HG03571 (cell line): ENCODE data around the gene MS4A2.
"Not testable (repeated sequence)": the region's sequence is repeated elsewhere in the genome, so short reads cannot be mapped to it uniquely, and the experiment has no call there.

ENCODE experiments used
- ATAC-seq: cut with Tn5 transposase; IDR thresholded peaks from one replicate; pipeline ENCODE4 v1.9.1; 2021; ENCODE audit not compliant: unreplicated experiment

Gene MS4A2

DNA sequence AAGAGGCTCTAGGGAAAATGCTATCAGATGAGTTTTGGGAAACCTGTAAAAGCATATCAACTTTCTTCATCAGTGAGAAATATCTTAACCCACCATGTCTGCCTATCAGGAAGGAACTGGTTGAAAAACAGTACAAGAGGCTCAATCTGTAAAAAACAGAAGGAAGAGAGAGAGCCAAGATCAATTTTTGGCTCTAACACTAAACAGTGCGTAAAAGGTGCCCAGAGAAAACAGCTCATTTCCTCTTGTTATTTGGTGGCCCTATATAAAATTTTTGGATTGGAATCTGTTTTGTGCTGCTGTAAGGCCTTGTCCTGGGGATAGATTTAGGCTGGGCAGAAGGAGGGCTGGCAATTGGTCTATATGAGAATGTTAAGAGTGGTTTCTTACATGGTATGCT lies 12.1 kb downstream of the MS4A2 start:
- ATAC-seq = no peak

DNA sequence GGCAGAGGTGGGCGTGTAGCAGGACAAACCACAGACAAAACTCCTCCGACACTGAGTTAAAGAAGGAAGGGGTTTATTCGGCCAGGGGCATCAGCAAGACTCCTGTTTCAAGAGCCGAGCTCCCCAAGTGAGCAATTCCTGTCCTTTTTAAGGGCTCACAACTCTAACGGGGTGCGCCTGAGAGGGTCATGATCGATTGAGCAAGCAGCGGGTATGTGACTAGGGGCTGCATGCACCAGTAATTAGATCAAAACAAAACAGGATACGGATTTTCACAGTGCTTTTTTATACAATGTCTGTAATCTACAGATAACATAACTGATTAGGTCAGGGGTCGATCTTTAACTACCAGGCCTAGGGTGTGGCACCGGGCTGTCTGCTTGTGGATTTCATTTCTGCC lies 12.9 kb downstream of the MS4A2 start:
- ATAC-seq = not testable (repeated sequence)

DNA sequence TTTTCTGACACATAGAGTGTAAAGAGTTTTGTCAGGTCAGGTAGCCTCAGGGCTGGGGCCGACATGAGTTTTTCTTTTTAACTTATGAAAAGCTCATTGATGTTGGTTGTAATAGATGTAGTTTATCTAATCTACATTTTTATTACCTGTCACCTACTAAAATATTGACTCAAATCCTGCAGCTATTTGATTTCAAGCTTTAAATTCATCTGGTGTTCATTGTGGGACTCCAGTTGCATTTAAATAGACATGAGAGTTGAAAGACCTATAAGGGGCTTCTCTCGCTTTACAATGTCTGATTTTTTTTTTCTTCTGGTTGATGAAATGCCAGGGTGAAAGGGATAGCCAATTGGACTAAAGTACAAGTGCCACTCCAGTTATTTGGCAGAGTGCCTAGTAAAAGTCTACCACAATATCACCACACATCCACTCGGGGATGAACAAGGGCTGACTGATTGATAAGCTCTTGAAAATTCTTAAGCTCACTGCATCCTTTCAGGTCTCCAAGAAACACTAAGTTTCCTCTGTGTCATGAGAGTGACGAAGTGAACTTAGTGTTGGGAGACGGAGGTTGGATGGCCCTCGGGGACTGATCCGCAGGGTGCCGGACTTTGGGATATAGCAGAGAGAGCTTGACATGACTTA lies 16.1 kb downstream of the MS4A2 start:
- not testable (repeated sequence) for ATAC-seq

DNA sequence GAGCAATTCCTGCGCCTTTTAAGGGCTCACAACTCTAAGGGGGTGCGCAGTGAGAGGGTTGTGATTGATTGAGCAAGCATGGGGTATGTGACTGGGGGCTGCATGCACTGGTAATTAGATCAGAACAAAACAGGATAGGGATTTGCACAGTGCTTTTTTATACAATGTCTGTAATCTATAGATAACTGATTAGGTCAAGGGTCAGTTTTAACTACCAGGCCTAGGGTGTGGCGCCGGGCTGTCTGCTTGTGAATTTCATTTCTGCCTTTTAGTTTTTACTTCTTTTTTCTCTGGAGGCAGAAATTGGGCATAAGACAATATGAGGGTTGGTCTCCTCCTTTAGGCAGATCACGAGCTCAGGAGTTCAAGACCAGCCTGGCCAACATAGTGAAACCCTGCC lies 20.2 kb downstream of the MS4A2 start:
- not testable (repeated sequence) for ATAC-seq

DNA sequence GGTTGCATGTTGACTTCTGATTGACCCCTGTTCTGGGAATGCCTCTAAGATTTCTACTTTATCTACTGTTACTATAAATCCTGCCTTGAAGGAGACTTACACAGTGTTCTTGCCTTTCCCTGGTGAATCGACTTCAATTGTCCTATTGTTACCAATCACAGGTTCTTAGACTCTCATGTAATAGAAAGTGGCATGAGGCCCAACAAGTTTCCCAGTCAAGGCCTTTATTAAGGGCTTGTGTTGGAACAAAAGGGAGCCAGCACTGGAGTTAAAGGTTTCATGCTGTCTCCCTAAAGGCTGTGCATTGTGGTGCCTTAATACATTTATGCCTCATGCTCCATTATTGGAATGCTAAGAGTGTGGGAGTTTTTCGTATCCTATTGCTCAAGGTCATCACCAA lies 23.3 kb downstream of the MS4A2 start:
- ATAC-seq = no peak

DNA sequence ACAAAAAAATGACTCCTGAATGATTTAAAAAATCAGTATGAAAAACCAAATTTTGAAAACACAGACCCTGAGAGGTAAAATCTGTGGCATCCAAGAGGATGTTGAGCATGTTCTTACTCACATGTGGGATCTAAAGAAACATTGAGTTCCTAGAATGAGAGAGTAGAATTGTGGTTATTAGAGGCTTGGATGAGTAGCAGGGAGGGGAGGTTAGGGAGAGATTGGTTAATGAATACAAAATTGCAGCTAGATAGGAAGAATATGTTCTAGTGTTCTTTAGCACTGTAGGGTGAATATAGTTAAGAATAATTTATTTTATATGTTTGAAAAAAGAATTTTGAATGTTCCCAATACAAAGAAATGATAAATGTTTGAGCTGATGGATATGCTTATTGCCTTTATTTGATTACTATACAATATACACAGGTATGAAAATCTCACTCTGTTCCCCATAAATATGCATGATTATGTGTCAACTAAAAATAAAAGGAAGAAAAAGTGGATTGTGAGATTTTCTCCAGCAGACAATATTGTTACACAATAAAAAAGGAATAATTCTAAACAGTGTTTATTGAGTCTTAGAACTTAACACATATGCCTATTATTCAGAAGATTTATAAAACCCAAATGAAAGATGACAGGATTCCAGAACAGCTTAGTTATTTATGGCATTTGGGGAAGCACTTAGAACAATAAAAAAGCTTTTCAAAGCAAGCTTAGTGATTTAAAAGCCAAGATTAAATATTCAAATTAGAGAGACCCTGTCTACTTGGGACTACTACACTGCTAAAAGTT lies 28.7 kb downstream of the MS4A2 start:
- ATAC-seq = no peak

DNA sequence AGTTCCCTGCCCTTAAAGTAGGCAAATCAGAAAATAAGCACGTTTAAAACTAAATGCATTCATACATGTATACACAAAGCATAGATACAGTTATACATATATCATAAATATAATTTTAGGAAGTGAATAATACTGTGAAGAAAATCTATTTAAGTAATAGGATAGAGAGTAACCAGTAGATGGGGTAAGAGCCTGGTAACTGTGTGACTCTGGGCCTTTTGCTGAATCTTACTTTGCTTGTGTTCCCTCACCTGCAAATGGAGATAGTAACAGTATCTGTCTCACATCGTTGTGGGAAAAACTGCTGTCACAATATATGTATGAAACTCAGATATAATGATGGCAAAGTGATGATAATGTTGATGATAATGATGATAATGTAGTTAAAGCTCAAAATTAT lies 29.9 kb downstream of the MS4A2 start:
- ATAC-seq = no peak

DNA sequence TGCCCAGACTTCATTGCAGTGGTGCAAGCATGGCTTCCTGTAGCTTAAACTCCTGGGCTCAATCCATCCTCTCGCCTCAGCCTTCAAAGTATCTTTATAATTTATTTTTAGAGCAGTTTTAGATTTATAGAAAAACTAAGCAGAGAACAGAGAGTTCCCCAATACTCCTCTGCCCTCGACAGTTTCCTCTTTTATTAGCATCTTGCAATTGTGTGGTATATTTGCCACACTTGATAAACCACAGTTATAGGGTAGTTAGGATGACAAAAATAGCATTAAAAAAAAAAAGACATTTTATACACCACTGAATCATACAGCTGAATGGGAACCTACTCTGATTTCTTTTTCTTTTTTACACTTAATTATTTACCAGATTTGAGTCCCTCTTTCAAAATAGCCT lies 31.2 kb downstream of the MS4A2 start:
- no peak for ATAC-seq

DNA sequence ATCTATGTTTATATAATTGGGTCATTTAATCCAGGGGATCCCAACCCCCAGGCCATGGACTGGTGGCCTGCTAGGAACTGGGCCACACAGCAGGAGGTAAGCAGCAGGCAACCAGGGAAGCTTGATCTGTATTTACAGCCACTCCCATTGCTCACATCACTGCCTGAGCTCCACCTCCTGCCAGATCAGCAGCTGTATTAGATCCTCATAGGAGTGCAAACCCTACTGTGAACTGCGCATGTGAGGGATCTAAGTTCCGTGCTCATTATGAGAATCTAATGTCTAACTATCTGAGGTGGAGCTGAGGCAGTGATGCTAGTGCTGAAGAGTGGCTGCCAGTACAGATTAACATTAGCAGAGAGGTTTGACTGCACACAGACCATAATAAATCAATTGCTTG lies 32.8 kb downstream of the MS4A2 start:
- no peak for ATAC-seq

DNA sequence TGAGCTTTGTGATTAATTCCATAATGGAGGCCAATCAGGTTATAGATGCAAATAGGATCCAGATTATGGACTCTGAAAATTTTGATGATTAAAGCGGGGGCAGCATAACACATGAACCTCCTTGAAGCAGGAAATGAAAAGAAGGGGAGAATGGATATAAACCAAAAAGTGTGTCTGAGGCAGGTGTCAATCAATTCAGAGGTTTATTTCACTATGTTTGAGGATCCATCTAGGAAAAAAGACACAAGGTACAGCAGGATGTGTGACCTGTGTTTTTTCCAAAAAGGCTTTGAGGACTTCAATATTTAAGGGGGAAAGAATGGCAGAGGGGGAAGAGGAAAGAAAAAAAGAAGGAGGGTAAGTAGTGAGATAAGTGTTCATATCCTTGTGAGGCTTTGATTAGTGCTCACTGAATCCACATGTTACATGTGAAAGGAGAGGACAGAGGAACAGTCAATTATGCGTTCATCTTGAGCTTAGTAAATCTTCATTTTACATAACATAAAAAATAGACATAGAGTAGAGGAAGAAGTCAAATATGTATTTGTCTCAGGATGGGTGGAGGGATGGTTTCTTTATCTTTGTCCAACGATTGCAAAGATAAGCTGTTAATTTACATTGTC lies 34.1 kb downstream of the MS4A2 start:
- no peak for ATAC-seq

DNA sequence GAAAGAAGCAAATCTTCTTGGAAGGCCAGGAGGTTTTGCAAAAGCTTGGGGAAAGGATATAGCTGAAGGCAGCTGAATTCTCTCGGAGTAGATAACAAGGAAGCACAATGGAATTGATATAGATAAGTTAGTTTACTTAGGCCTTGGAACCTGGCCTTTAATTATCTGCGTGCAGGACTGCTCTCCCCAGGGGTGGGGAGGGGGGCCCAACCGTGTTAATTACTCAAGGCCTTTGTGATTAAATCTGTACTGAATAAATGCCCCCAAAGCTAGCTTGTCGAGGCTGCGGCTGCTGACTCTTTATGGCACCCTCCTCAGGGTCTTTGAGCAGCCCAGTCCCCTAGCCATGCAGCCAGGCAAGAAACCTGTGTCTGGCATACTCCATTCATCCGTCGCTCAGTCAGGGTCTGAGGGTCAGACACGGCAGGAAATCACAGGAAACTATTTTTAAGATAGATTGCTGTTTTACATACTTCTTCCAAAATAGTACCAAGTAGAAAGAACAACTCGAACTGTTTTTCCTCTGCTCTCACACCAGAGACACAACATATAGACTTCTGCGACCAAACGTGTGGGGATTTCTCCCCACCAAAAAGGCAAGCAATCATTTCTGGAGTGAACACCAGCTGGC lies 36.5 kb downstream of the MS4A2 start:
- no peak for ATAC-seq

DNA sequence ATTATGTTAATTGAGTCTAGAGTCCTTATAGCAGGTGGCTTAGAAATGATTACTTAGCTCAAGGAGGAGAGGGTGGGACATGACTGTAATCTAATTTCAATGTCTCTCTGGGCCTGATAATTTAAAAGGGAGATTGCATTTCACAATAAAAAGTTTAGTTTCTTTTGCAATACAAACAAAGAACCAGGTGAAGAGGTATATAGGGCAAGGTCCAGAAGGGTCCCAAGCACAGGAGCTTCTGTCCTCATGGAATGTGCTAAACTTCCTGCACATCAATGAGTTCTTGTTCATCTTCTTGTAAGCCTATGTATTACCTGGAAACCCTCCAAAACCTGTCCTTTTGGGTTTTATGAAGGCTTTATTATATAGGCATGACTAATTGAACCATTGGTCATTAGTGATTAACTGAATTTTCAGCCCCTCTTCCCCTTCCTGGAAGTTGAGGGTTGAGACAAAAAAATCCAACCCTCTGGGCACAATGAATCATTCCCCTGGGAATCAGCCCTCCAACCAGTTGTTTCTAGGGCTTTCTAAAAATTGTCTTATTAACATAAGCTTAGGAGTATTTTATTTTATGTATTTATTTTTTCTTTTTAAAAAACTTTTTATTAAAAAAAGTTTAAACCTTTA lies 37.6 kb downstream of the MS4A2 start:
- no peak for ATAC-seq

DNA sequence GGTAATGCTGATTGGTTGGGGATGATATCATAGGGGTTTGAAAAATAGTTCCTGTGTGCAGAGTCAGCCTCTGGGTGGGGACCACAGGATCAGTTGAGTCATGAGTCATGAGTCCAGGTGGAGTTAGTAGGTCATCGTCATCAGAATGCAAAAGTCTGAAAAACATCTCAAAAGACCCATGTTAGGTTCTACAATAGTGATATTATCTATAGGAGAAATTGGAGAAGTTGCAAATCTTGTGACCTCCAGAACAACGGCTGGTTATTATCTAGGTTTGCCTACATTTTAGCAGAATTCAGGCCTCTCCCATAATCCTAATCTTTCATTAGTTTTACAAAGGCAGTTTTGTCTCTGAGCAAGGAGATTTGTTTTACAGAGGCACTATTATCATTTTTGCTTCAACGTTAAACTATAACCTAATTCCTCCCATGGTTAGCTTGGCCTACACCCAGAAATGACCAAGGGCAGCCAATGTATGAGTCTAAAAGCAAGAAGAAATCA lies 38.9 kb downstream of the MS4A2 start:
- ATAC-seq = no peak

DNA sequence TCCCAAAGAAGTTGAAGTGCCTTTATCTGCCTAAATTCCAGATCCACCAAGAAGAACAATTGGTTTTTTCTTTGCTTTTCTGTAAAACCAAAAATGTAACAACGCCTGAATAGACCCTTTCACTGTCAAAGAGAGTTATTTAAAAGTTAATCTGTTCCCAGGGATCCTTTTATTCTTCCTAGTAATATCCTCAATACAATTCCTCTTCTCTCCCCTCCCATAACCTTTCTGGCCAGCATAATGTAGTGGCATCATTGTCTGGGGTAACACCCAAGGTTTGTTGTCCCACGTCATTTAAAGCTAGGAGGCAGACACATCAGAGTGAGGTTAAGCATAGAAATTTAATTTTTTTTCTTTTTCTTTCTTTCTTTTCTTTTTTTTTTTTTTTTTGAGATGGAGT lies 39.9 kb downstream of the MS4A2 start:
- ATAC-seq = no peak

DNA sequence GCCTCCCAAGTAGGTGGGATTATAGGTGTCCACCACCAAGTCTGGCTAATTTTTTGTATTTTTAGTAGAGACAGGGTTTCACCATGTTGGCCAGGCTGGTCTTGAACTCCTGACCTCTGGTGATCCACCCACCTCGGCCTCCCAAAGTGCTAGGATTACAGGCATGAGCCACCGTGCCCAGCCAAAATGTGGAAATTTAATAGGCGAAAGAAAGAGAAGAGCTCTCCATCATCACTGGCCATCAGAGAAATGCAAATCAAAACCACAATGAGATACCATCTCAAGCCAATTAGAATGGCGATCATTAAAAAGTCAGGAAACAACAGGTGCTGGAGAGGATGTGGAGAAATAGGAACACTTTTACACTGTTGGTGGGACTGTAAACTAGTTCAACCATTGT lies 40.4 kb downstream of the MS4A2 start:
- not testable (repeated sequence) for ATAC-seq

DNA sequence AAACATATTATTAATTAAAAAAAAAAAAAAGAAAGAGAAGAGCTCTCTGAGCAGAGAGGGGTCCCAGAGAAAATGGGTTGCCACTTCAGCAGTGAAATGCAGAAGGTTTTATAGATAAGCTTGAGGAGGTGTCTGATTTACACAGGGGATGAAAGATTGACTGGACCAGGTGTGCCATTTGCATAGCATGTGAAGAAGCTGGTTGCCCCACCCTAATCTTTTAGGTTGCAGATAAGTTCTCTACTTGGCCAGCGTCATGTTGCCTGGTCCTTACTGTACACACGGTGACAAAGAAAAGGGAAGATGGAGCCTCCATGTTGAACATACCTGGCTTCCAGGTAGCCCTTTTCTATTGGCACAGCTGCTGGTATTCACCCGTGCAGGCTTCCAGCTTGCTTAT lies 41.4 kb downstream of the MS4A2 start:
- no peak for ATAC-seq

DNA sequence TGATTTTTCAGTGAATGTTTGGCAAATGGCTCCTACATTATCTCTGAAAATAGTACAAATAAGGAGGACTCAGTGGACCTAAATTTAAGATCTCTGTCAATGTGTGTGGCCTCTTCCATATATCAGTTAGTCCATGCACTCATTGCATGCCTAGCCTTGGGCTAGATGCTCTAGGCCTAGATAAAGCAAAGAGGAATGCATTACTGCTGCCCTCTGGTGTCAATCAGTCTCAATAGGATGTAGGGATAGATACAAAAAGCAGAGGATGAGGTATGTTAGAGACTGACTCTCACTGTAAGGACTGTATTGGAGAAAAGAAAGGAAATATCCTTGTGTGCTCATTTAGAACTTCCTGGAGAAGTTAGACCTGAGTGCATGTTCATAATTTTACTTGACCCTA lies 42.0 kb downstream of the MS4A2 start:
- ATAC-seq = no peak

DNA sequence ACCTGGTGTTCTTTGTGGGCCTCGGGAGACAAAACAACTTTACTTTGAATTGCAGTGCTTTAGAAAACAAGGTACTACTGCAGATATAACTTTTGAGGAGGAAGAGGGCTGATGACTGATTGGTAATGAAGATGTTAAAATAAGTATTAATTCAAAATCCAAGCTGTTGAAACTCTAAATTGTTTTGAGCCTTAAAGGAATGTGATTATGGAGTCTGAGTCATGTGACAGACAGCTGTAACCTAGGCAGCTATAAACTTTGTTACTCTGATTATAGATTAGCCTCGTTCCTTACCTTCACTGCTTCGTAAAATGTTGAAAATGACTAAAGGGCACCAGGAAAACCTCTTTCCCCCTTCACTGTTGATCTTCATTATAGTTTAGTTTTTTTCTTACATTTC lies 43.4 kb downstream of the MS4A2 start:
- ATAC-seq = no peak

DNA sequence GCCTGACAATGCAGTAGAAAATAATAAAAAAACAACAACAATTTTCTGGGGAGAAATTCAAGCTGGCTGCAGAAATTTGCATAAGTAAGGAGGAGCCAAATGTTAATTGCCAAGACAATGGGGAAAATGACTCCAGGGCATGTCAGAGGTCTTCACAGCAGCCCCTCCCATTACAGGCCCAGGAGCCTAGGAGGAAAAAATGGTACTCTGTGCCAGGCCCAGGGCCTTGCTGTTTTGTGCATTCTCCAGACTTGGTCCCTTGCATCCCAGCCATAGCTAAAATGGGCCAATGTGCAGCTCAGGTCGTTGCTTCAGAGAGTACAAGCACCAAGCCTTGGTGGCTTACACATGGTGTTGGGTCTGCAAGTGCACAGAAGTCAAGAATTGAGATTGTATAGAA lies 45.5 kb downstream of the MS4A2 start:
- ATAC-seq = no peak

DNA sequence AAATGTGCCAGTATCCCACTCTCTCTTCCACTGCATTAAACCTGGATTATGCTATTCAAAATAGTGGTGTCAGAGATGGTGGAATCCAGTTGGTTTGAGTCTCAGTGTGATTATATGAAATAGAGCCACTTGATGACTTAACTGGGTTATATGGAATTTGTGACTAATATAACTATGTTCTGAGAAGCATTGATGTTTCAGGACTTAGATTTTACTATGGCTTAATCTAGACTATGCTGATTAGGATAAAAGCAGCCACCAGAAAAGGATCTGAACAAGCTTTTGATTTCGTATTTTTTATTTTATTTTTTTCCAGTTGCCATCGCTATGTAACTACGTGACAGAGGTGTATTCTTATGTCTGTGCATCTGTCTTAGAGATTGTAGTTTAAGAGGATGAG lies 55.3 kb downstream of the MS4A2 start:
- no peak for ATAC-seq

DNA sequence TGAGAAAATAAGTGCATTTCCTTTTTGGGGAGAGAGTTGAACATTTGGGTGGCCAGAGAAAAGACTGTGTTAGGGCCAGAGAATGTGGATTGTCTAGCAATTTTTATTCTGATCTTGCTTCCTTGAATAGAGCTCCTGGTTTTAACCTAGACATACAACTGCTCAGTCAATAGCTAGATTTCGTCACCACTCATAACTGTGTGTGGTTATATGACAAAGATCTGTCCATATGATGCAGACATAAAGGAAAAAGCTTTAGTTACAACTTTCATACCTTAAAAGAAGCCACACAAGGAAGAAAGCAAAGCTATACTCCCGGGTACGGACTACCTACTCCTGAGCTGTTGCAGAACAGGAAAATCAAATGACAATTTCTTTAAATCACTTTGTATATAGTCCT lies 57.2 kb downstream of the MS4A2 start:
- ATAC-seq = no peak
